Heart left ventricle (tissue), 16 donors: ENCODE data around the gene DOCK8. TPM values are rescaled to one million over a fixed set of nuclear protein-coding genes. Genes with fewer than 3 reads are reported as not detected.

Source experiments
- ATAC-seq, 4 donors: fragments of 200-7000 bp; cut with Tn5 transposase; one replicate each; pipeline ENCODE4 v1.9.1; 2020 to 2022; ENCODE audit warnings: moderate library complexity in 4 of 4, mild to moderate bottlenecking in 3 of 4, moderate number of reproducible peaks in 1 of 4
- DNase-seq, 5 donors: peaks; one replicate each; pipeline ENCODE4 v3.0.0-alpha.2; 2020
- H3K27ac ChIP-seq, 12 donors: fragments of 200-600 bp; sonication (generic) in 4 of 12; one replicate each; pipeline versions ENCODE4 v1.5.0 to v1.8.0; 2016 to 2022; ENCODE audit warnings: mild to moderate bottlenecking in 2 of 12
- H3K27me3 ChIP-seq, 9 donors: fragments of 200-600 bp; sonication (generic) in 2 of 9; one replicate each; pipeline versions ENCODE4 v1.5.1 to v1.8.0; 2016 to 2022; ENCODE audit warnings: mild to moderate bottlenecking in 3 of 9
- H3K36me3 ChIP-seq, 9 donors: fragments of 200-600 bp; sonication (generic) in 2 of 9; one replicate each; pipeline versions ENCODE4 v1.5.0 to v1.8.0; 2018 to 2022; ENCODE audit warnings: mild to moderate bottlenecking in 2 of 9
- H3K4me1 ChIP-seq, 12 donors: fragments of 200-600 bp; sonication (generic) in 4 of 12; one replicate each; pipeline versions ENCODE4 v1.5.0 to v1.8.0; 2016 to 2022; ENCODE audit warnings: mild to moderate bottlenecking in 3 of 12
- H3K4me3 ChIP-seq, 12 donors: fragments of 200-600 bp; sonication (generic) in 4 of 12; one replicate each; pipeline versions ENCODE4 v1.5.0 to v1.8.0; 2017 to 2022; ENCODE audit warnings: mild to moderate bottlenecking in 9 of 12, moderate library complexity in 4 of 12
- H3K9me3 ChIP-seq, 12 donors: fragments of 200-600 bp; sonication (generic) in 4 of 12; one replicate each; pipeline versions ENCODE4 v1.5.0 to v1.8.0; 2016 to 2022; ENCODE audit warnings: mild to moderate bottlenecking in 1 of 12
- CTCF ChIP-seq, 12 donors: fragments of 200-600 bp; sonication (generic) in 4 of 12; IDR thresholded peaks; one replicate each; pipeline versions ENCODE4 v1.5.0 to v1.8.0; 2018 to 2022; ENCODE audit warnings: antibody characterized with exemption in 12 of 12, mild to moderate bottlenecking in 5 of 12
- POLR2A ChIP-seq, 2 donors: fragments of 450-650 bp; IDR thresholded peaks; one replicate each; pipeline ENCODE4 v1.6.1; 2017; ENCODE audit warnings: antibody characterized with exemption in 2 of 2, mild to moderate bottlenecking in 2 of 2, moderate library complexity in 2 of 2
- WGBS, 4 donors: extraction: QIAGEN DNeasy Blood & Tissue Kit in 2 of 4; methylation state at CpG; one replicate each; pipeline versions ENCODE4 v1.1.5 to v1.1.7; 2013 to 2018; 5-methylcytosine and 5-hydroxymethylcytosine counted together
- intact Hi-C, 10 donors: fragments of 100-400 bp; cut with DNase I; formaldehyde crosslinking; loops; one replicate each; pipeline versions ENCODE4 v1.11.1 to v1.14.2; 2022
- polyA plus RNA-seq, 2 donors: library from polyadenylated mRNA; stranded (reverse); fragments of 200-250 nt; gene quantifications; one replicate each; pipeline ENCODE4 v1.2.3, GENCODE V29; 2013
- total RNA-seq, 9 donors: library from RNA; depleted of rRNA in 2 of 9; stranded (reverse); fragments of >200 nt in 2 of 9; fragmentation: NEBNext Ultra II Directional in 3 of 9; extraction: Animal tissue kit (Norgen Biotek cat#: 25700) in 3 of 9; gene quantifications; one replicate each; pipeline versions ENCODE4 v1.1.0 to v1.2.4, GENCODE V29; 2016 to 2023
- donor health status: ischemic (EF 13 %, LVEDD 7.1; RV severe dilation, severe dysfunction).
- donor health status: healthy with polysubstance abuse.
- donor health status: DM: no; HTN: yes; CAD: no.
- donor health status: DM: no; HTN: no; CAD: no.
- donor health status: ischemic (EF 25% LVEDD 6.9; RV normal size, moderate dysfunction).
- donor health status: ischemic (EF 25% LVEDD 5.7; RV mildly dilated, moderate dysfunction).
- donor health status: healthy.
- donor health status: DM: yes; HTN: yes; CAD: no.
- donor health status: ischemic (EF 35%, LVEDD 5.7; RV mildly dilated, moderate dysfunction).
- donor health status: nonischemic (EF 11% LVEDD 7.7; RV severe dilation, severe dysfunction).
- donor health status: DM: yes; HTN: yes; CAD: no.
- donor health status: PGD.
- donor health status: ischemic (EF 29% LVEDD 5.4; RV normal size, mild dysfunction).
- donor health status: nonischemic (EF 23%, LVEDD 6.1; RV moderate dilation, normal function).

Gene DOCK8
- total and polyA plus RNA-seq, 11 donors, result 1.2 to 36.1 (median 2.4) TPM

GRCh38 chr9:458590-458989 lies 243.9 kb downstream of the DOCK8 start:
- 71 to 79% (median 71%) methylated on average over 6 of the region's 6 CpGs for WGBS, 4 donors
- Histone ChIP-seq H3K4me1 (peaks cover 0 to 23% (median 0%) of the 10 kb centered on the region in 12 donors), H3K27me3 (no peaks in the 10 kb centered on the region), H3K36me3 (peaks cover 0 to 66% (median 0%) of the 10 kb centered on the region in 9 donors), H3K4me3 (no peak overlapping the region), H3K9me3 (no peaks in the 10 kb centered on the region), H3K27ac (peak overlapping the region in 1 of 12 donors; percentile 10)
- intact Hi-C loops, result no loop called here
- ATAC-seq, result no peak
- TF ChIP-seq POLR2A (IDR thresholded peaks at IDR 0.05) (no peak), CTCF (IDR thresholded peaks at IDR 0.05) (no peak)
- no peak for DNase-seq

GRCh38 chr9:459491-460444 lies 245.1 kb downstream of the DOCK8 start:
- Histone ChIP-seq H3K27me3 (no peaks in the 10 kb centered on the region), H3K4me1 (peaks cover 0 to 23% (median 0%) of the 10 kb centered on the region in 12 donors), H3K9me3 (no peaks in the 10 kb centered on the region), H3K36me3 (peaks cover 0 to 68% (median 0%) of the 10 kb centered on the region in 9 donors), H3K4me3 (no peak overlapping the region), H3K27ac (no peak overlapping the region)
- WGBS, 4 donors, result 73 to 78% (median 75%) methylated on average over 4 of the region's 4 CpGs
- intact Hi-C loops, result no loop called here
- no peak for TF ChIP-seq POLR2A (IDR thresholded peaks at IDR 0.05)
- TF ChIP-seq CTCF (IDR thresholded peaks at IDR 0.05), result no peak
- ATAC-seq, result no peak
- no peak for DNase-seq

GRCh38 chr9:462121-462520 lies 247.5 kb downstream of the DOCK8 start:
- H3K9me3 ChIP-seq, result no peaks in the 10 kb centered on the region
- H3K27me3 ChIP-seq, result no peaks in the 10 kb centered on the region
- TF ChIP-seq POLR2A (IDR thresholded peaks at IDR 0.05), result no peak
- ATAC-seq (no peak), DNase-seq (no peak)
- peaks cover 0 to 59% (median 0%) of the 10 kb centered on the region in 9 donors for H3K36me3 ChIP-seq
- H3K4me1 ChIP-seq, result peaks cover 0 to 19% (median 0%) of the 10 kb centered on the region in 12 donors
- H3K4me3 ChIP-seq, result no peak overlapping the region
- intact Hi-C loops, result no loop called here
- WGBS, 4 donors, result 88 to 94% (median 92%) methylated on average over 2 of the region's 2 CpGs
- H3K27ac ChIP-seq, result no peak overlapping the region

- H3K27ac ChIP-seq, result no peak overlapping the region
- intact Hi-C loops, result no loop called here
- H3K9me3 ChIP-seq, result no peaks in the 10 kb centered on the region
- ATAC-seq (no peak), DNase-seq (no peak)
- H3K27me3 ChIP-seq, result no peaks in the 10 kb centered on the region
- peaks cover 0 to 54% (median 0%) of the 10 kb centered on the region in 9 donors for H3K36me3 ChIP-seq
- WGBS, 4 donors, result 79 to 91% (median 85%) methylated on average over 1 of the region's 1 CpG
- H3K4me1 ChIP-seq, result peaks cover 0 to 18% (median 0%) of the 10 kb centered on the region in 12 donors
- H3K4me3 ChIP-seq, result no peak overlapping the region
- TF ChIP-seq CTCF (IDR thresholded peaks at IDR 0.05) (no peak), POLR2A (IDR thresholded peaks at IDR 0.05) (no peak)
These were observed 247.9 kb downstream of the DOCK8 start for GRCh38 chr9:462606-463005.
